Inflammatory macrophage treated with lipopolysaccharide for 4 hours (primary cell): Measurements from ENCODE around the gene TSPAN16.
A peak's percentile ranks its signal among the peaks of the same experiment; 100 is the strongest.

Source experiments
- DNase-seq: peaks from one replicate; pipeline ENCODE4 v3.0.0-alpha.2; 2020

The TSPAN16 gene

DNA sequence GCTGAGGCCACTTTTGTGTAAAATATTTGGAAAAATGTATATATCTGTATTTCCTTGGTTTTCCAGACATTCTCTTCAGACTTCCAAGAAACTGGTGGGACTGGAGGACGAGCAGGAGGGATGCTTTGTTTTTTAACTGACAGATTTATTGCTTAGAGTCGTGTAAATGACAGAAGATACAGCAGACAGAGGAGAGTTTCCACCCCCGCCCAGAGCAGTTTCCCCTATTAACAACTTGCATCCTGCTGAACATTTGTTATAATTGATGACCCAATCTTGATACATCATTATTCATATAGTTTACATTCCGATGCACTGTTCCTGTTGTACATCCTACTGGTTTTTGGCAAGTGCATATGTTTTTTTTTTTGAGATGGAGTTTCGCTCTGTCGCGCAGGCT lies 26.6 kb upstream of the TSPAN16 start:
- no peak for DNase-seq

DNA sequence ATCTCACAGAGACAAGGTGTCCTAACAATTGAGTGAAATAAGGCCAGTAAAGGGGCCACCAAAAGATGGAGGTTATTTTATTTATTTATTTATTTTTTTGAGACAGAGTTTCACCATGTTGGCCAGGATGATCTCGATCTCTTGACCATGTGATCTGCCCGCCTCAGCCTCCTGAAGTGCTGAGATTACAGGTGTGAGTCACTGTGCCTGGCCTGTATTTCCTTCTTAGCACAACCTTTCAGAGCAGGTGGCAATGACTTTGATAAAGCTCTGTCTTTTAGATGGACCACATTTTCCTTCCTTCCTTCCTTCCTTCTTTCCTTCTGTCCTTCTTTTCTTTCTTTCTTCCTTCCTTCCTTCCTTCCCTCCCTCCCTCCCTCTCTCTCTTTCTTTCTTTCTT lies 22.7 kb upstream of the TSPAN16 start:
- DNase-seq = no peak

DNA sequence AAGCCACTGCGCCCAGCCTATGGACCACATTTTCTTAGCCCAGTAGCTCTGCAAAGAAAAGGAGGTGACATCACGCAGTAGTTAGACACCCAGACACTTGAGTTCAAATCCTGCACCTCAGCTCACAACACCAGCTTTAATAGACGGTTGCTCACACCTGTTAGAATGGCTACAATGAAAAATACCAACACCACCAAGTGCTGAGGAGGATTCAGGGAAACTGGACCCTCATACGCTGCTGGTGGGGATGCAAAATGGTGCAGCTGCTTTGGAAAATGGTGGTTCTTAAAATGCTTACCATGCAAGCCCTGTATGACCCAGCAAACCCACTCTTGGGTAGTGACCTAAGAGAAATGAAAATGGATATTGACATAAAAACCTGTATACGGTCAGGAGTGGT lies 22.0 kb upstream of the TSPAN16 start:
- no peak for DNase-seq

DNA sequence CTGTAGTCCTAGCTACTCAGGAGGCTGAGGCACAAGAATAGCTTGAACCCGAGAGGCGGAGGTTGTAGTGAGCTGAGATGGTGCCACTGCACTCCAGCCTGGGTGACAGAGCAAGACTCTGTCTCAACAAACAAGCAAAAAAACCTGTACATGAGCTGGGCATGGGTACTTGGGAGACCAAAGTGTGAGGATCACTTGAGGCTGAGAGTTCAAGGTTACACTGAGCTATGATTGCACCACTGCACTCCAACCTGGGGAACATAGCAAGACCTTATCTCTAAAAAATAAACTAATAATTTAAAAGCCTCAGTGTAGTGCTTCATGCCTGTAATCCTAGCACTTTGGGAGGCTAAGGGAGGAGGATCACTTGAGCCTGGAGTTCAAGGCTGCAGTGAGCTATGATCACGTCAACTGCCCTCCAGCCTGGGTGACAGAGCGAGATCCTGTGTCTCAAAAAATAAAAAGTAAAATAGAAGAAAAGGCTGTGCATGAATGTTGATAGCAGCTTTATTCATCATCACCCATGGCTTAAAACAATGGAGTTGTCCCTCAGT lies 21.4 kb upstream of the TSPAN16 start:
- no peak for DNase-seq

- no peak for DNase-seq
Measured at GRCh38 chr19:11278670-11279069, 17.3 kb upstream of the TSPAN16 start.

GRCh38 chr19:11279505-11280236 lies 16.3 kb upstream of the TSPAN16 start:
- DNase-seq = peak; percentile 54

GRCh38 chr19:11281356-11282049 lies 14.5 kb upstream of the TSPAN16 start:
- no peak for DNase-seq

GRCh38 chr19:11284515-11284914 lies 11.4 kb upstream of the TSPAN16 start:
- no peak for DNase-seq

DNA sequence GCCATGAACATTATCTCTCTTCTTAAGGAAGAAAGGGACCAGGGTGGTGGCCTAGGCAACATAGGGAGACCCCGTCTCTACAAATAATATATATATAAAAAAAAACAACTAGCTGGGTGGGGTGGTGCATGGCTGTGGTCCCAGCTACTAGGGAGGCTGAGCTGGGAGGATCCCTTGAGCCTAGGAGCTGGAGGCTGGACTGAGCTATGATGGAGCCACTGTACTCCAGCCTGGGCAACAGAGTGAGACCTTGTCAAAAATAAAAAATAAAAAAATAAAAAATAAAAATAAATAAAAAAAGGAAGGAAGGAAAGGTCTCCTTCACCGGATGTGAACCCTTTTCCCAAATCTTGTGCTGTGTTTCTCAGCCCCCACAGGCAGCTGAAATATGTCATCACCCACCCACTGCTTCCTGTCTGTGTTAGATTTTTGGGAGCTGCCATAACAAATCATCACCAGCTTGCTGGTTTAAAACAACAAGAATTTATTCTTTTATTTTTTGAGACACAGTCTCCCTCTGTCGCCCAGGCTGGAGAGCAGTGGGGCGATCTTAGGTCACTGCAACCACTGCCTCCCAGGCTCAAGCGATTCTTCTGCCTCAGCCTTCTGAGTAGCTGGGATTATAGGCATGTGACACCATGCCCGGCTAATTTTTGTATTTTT lies 9.5 kb upstream of the TSPAN16 start:
- peak; percentile 70 for DNase-seq

DNA sequence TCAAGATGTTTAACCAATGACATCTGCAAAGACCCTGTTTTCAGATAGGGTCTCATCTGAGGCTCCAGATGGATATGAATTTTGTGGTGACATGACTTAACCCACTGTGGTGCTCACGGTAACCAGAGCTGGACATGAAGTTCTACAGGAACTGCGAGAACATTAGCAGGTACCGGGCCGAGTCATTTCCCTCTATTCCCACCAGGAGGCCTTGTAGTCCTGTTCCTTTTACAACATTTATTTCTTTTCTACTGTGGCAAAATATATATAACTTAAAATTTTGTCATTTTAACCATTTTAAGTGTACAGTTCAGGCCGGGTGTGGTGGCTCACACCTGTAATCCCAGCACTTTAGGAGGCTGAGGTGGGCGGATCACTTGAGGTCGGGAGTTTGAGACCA lies 7.6 kb upstream of the TSPAN16 start:
- peak; percentile 31 for DNase-seq

- DNase-seq = no peak
Measured at GRCh38 chr19:11290256-11290655, 5.7 kb upstream of the TSPAN16 start.

DNA sequence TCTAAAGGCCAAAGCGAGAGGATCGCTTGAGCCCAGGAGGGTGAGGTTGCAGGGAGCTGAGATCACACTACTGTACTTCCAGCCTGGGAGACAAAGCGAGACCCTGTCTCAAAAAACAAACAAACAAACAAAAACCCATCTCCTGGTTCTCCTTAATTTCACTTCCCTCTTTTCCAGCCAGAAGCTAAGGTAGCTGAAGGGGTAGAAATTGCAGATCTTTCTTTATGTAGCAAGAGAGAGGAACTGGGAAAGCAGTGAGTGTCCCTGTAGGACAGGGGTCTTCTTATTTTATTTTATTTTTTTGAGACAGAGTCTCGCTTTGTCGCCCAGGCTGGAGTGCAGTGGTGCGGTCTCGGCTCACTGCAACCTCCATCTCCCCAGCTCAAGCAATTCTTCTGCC lies 4.5 kb upstream of the TSPAN16 start:
- no peak for DNase-seq

DNA sequence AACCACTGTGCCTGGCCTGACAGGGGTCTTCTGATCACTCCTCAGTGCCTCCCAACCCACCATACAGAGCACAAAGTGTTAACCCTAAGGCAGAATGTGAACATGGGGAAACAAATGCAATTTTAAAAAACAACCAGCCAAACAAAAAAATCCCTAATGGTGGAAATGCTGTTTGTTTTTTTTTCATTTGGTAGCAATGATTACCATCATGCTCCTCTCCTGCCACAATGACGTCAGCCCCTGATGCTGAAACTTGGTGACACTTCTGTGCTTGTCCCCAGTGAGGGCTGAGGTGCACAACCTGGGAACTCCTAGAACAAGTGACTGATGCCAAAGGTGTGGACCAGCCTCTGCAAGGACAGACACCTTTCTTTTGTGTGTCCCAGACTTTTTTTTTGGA lies 4.0 kb upstream of the TSPAN16 start:
- DNase-seq = peak; percentile 70

GRCh38 chr19:11293433-11294389 lies 2.2 kb upstream of the TSPAN16 start:
- DNase-seq = peak; percentile 99

DNA sequence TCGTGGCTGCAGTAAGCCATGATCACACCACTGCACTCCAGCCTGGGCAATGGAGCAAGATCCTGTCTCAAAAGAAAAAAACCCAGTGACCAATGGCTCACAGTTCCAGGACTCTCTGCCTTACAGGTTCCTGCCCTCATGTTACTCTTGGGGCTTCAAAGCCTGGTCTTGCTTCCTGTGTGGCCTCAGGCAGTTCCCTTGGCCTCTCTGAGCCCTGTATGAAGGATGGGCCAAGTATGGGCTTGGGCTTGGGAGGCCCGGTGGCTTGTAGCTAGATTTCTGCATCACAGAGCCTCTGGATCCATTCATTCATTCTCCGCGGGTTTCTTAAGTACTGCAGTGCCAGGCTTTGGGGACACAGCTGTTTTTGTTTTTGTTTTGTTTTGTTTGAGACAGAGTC lies 780 bp upstream of the TSPAN16 start:
- DNase-seq = no peak

GRCh38 chr19:11296264-11296663 lies 304 bp downstream of the TSPAN16 start:
- peak; percentile 22 for DNase-seq

DNA sequence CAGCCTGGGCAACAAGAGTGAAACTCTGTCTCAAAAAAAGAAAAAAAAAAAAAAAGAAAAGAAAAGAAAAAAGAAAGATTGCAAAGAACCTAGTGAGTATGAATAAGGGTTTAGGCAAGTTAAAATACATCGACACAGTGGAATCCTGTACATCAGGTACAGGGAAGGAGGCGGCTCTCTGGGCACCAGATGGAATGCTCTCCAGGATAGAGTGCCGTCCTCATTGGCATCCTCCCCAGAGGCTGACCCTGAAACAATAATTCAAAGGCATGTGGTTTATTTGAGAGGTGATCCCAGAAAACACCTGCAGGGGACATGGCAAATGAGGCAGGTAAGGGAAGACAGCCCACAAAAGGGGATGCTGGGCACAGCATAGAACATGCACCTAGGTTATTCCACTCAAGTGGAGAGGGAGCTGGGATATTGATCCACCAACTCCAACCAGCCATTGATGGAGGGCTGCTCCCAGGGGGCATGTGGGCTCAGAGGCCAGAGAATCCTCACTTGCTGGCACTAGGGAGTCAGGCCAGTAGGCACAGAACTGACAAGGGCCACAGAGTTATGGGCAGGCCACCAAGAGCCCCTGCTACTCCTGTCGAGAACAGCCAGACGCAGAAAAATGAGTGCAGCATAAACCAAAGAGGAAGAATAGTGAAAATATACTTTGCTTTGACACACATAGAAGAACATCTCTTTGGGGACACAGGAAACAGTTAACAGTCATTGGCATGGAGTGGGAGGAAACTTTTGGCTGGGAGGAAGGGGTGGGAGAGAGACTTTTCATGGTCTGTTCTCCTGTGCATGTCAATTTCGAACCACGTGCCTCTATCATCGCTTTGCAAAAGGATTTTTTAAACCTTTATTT lies 4.2 kb downstream of the TSPAN16 start:
- DNase-seq = no peak

- DNase-seq = no peak
Measured at GRCh38 chr19:11300811-11301120, 4.8 kb downstream of the TSPAN16 start.

DNA sequence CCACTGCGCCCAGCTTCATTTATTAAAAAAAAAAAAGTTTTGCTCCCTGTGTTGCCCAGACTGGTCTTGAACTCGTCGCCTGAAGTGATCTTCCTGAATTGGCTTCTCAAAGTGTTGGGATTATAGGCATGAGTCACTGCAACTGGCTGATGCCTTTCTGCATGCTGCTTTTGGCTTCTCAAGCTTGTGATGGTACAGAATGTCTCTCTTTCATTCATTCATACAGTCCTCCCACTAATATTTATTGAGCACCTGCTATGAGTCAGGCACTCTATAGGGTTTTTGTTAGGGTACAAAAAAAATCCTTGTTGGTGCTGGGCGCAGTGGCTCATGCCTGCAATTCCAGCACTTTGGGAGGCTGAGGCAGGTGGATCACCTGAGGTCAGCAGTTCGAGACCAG lies 9.0 kb downstream of the TSPAN16 start:
- DNase-seq = no peak

- DNase-seq = no peak
Measured at GRCh38 chr19:11306337-11306736, 10.4 kb downstream of the TSPAN16 start.

- peak; percentile 30 for DNase-seq
Measured at GRCh38 chr19:11320278-11320995, 24.5 kb downstream of the TSPAN16 start.
